HEK293 (cell line): ENCODE data around the gene SS18L1.

Experiments
- CTCF ChIA-PET: fragments of 350-600 bp; formaldehyde crosslinking; extraction: SDS; loops from one replicate; lab custom pipeline; 2021; ENCODE audit warnings: antibody characterized with exemption; lab: Yijun Ruan, JAX
- POLR2A ChIA-PET: fragments of 300-600 bp; formaldehyde crosslinking; extraction: SDS; loops from one replicate; lab custom pipeline; 2020; ENCODE audit warnings: antibody characterized with exemption, inconsistent platforms; lab: Yijun Ruan, JAX
- H3K27ac ChIP-seq: fragments of 200-500 bp; sonication (Bioruptor generic); 2 replicates; pipeline ENCODE4 v1.5.1; 2014; ENCODE audit warnings: low read depth, low read length, control low read depth, inconsistent platforms; ENCODE audit errors: extremely low read depth
- H3K36me3 ChIP-seq, 2 experiments: fragments of 200-500 bp in 1 of 2; sonication (Bioruptor generic) in 1 of 2; 1 replicate in 1 of 2; 2 replicates in 1 of 2; pipeline ENCODE4 v1.5.1; 2014 to 2017; ENCODE audit warnings: inconsistent platforms in 2 of 2, low read length in 2 of 2; ENCODE audit not compliant: control insufficient read depth in 2 of 2, insufficient read depth in 1 of 2
- H3K4me1 ChIP-seq: fragments of 200-500 bp; sonication (Bioruptor generic); 2 replicates; pipeline ENCODE4 v1.5.1; 2014; ENCODE audit warnings: mild to moderate bottlenecking, low read length, inconsistent platforms; ENCODE audit not compliant: control insufficient read depth, insufficient read depth
- H3K4me3 ChIP-seq: 2 replicates; pipeline ENCODE4 v1.5.1; 2011; ENCODE audit warnings: low read depth, mild to moderate bottlenecking, control low read depth, low read length, moderate library complexity
- H3K9me3 ChIP-seq: fragments of 200-500 bp; sonication (Bioruptor generic); 2 replicates; pipeline ENCODE4 v1.5.1; 2014; ENCODE audit warnings: low read depth, low read length, inconsistent platforms; ENCODE audit not compliant: control insufficient read depth, insufficient read depth
- BCL11B ChIP-seq: fragments of 450-650 bp; formaldehyde crosslinking; IDR thresholded peaks from 2 replicates; pipeline ENCODE4 v1.5.1; 2016; ENCODE audit warnings: low read depth, missing biosample characterization, missing genetic modification characterization
- HOXA7 ChIP-seq: sonication (generic); formaldehyde crosslinking; IDR thresholded peaks from 2 replicates; pipeline ENCODE4 v1.8.1; 2022; ENCODE audit warnings: missing genetic modification reagents, borderline replicate concordance
- IKZF3 ChIP-seq: fragments of 450-650 bp; IDR thresholded peaks from 2 replicates; pipeline ENCODE4 v1.5.0; 2018; ENCODE audit warnings: missing biosample characterization, mild to moderate bottlenecking, missing genetic modification characterization, moderate library complexity
- SCRT1 ChIP-seq: fragments of 450-650 bp; formaldehyde crosslinking; IDR thresholded peaks from 2 replicates; pipeline ENCODE4 v1.5.1; 2016; ENCODE audit warnings: missing biosample characterization, missing genetic modification characterization, borderline replicate concordance
- ZNF155 ChIP-seq: fragments of 450-650 bp; formaldehyde crosslinking; IDR thresholded peaks from 2 replicates; pipeline ENCODE4 v1.5.1; 2016; ENCODE audit warnings: missing biosample characterization, missing genetic modification characterization
- ZNF426 ChIP-seq: fragments of 450-650 bp; formaldehyde crosslinking; IDR thresholded peaks from 2 replicates; pipeline ENCODE4 v1.5.1; 2017; ENCODE audit warnings: missing biosample characterization, missing genetic modification characterization, mild to moderate bottlenecking, inconsistent platforms, moderate library complexity
- ZNF626 ChIP-seq: fragments of 450-650 bp; sonication (Bioruptor Pico); formaldehyde crosslinking; IDR thresholded peaks from 2 replicates; pipeline ENCODE4 v1.5.1; 2018; ENCODE audit warnings: missing biosample characterization, missing genetic modification characterization, inconsistent platforms
- TF ChIP-seq, protein P1 (sequence below): fragments of 450-650 bp; formaldehyde crosslinking; IDR thresholded peaks from 2 replicates; pipeline ENCODE4 v1.5.1; 2017; ENCODE audit warnings: missing biosample characterization, missing genetic modification characterization
- TF ChIP-seq, protein P2 (sequence below): fragments of 450-650 bp; formaldehyde crosslinking; conservative IDR thresholded peaks from 2 replicates; pipeline ENCODE4 v1.5.1; 2016; ENCODE audit warnings: low read depth, missing biosample characterization, missing genetic modification characterization
- TF ChIP-seq, protein P3 (sequence below): fragments of 450-650 bp; formaldehyde crosslinking; IDR thresholded peaks from 2 replicates; pipeline ENCODE4 v1.5.1; 2016; ENCODE audit warnings: missing biosample characterization, missing genetic modification characterization
- TF ChIP-seq, protein P4 (sequence below): fragments of 450-650 bp; formaldehyde crosslinking; IDR thresholded peaks from 2 replicates; pipeline ENCODE4 v1.5.1; 2016; ENCODE audit warnings: missing biosample characterization, missing genetic modification characterization

SS18L1 gene

DNA sequence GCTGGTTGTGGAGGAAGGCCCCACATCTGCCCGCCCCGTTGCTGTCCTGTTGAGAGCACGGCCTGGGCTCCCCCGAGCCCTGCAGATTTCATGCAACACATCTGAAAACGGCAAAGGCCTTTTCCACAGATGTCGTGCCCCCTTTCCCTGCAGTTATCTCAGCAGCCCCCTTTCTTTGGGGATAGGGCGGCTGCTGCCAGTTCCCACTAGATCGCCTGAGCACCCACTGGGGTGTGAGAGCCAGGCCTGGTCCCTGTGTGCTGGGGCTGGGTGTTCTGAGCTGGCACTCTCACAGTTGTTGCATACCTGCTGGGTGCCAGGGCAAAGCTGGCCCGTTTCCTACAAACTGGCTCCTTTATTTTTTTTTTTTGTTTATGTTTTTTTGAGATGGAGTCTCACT, 27.0 kb downstream of the SS18L1 start:
- no peaks in the 10 kb centered on the region for H3K4me1 ChIP-seq
- POLR2A ChIA-PET, result no interaction called here
- TF ChIP-seq, protein P1, sequence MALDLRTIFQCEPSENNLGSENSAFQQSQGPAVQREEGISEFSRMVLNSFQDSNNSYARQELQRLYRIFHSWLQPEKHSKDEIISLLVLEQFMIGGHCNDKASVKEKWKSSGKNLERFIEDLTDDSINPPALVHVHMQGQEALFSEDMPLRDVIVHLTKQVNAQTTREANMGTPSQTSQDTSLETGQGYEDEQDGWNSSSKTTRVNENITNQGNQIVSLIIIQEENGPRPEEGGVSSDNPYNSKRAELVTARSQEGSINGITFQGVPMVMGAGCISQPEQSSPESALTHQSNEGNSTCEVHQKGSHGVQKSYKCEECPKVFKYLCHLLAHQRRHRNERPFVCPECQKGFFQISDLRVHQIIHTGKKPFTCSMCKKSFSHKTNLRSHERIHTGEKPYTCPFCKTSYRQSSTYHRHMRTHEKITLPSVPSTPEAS (tag by site-specific recombination), result no peak
- TF ChIP-seq ZNF426 (tag by site-specific recombination), result no peak
- TF ChIP-seq, all 188 proteins: peak for 0
- Histone ChIP-seq H3K36me3 (peaks cover 0 to 46% of the 10 kb centered on the region in 2 experiments; a peak in 2 of 3 replicates), H3K4me3 (no peak overlapping the region), H3K9me3 (no peaks in the 10 kb centered on the region), H3K27ac (no peak overlapping the region)
- CTCF ChIA-PET, result interaction anchor here (2.2 kb wide), 1 partner anchor 14 kb away, joined by 8 read pairs; no protein-coding TSS in a partner anchor

DNA sequence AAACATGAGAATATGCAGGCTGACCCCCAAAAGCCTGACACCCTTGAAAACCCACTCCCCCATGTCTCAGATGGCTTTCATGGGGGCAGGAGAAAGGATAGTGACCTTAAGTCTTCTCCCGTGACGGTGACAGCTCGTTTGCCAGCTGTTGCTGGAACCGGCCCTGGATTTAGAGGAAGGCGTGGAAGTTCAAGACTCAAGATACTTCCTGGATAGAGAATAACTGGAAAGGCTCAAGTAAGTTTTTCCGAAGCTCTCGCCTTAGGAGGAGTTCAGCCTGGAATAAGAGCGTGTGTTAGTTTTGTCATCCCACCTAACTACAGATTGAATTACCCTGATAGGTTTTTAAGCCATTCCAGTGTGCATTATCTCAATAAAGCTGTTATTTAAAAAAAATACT, 27.7 kb downstream of the SS18L1 start:
- CTCF ChIA-PET, result interaction anchor here (0.6 to 2.2 kb wide), 3 partner anchors 15 to 133 kb away, joined by 3 to 8 read pairs (median 3); no protein-coding TSS in a partner anchor
- POLR2A ChIA-PET, result no interaction called here
- H3K36me3 ChIP-seq, result peaks cover 0 to 47% of the 10 kb centered on the region in 2 experiments; a peak in 2 of 3 replicates
- no peaks in the 10 kb centered on the region for H3K9me3 ChIP-seq
- TF ChIP-seq ZNF626 (no peak), SCRT1 (tag by site-specific recombination) (no peak), BCL11B (no peak)
- TF ChIP-seq, protein P2, sequence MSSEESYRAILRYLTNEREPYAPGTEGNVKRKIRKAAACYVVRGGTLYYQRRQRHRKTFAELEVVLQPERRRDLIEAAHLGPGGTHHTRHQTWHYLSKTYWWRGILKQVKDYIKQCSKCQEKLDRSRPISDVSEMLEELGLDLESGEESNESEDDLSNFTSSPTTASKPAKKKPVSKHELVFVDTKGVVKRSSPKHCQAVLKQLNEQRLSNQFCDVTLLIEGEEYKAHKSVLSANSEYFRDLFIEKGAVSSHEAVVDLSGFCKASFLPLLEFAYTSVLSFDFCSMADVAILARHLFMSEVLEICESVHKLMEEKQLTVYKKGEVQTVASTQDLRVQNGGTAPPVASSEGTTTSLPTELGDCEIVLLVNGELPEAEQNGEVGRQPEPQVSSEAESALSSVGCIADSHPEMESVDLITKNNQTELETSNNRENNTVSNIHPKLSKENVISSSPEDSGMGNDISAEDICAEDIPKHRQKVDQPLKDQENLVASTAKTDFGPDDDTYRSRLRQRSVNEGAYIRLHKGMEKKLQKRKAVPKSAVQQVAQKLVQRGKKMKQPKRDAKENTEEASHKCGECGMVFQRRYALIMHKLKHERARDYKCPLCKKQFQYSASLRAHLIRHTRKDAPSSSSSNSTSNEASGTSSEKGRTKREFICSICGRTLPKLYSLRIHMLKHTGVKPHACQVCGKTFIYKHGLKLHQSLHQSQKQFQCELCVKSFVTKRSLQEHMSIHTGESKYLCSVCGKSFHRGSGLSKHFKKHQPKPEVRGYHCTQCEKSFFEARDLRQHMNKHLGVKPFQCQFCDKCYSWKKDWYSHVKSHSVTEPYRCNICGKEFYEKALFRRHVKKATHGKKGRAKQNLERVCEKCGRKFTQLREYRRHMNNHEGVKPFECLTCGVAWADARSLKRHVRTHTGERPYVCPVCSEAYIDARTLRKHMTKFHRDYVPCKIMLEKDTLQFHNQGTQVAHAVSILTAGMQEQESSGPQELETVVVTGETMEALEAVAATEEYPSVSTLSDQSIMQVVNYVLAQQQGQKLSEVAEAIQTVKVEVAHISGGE, result no peak
- no peak overlapping the region for H3K4me3 ChIP-seq
- H3K4me1 ChIP-seq, result no peaks in the 10 kb centered on the region
- H3K27ac ChIP-seq, result no peak overlapping the region

DNA sequence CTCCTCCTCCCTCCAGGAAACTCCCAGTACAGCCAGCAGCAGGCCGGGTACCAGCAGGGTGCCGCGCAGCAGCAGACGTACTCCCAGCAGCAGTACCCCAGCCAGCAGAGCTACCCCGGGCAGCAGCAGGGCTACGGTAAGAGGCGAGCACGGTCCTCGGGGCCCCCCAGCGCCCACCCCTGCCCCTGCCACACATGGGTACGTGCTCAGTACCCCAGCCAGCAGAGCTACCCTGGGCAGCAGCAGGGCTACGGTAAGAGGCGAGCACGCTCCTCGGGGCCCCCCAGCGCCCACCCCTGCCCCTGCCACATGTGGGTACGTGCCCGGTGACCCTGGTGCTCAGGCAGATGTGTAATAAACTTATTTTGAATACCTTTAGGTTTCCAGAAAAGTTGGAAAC, 29.1 kb downstream of the SS18L1 start:
- H3K36me3 ChIP-seq, result peaks cover 0 to 43% of the 10 kb centered on the region in 2 experiments; a peak in 2 of 3 replicates
- TF ChIP-seq, protein P3, sequence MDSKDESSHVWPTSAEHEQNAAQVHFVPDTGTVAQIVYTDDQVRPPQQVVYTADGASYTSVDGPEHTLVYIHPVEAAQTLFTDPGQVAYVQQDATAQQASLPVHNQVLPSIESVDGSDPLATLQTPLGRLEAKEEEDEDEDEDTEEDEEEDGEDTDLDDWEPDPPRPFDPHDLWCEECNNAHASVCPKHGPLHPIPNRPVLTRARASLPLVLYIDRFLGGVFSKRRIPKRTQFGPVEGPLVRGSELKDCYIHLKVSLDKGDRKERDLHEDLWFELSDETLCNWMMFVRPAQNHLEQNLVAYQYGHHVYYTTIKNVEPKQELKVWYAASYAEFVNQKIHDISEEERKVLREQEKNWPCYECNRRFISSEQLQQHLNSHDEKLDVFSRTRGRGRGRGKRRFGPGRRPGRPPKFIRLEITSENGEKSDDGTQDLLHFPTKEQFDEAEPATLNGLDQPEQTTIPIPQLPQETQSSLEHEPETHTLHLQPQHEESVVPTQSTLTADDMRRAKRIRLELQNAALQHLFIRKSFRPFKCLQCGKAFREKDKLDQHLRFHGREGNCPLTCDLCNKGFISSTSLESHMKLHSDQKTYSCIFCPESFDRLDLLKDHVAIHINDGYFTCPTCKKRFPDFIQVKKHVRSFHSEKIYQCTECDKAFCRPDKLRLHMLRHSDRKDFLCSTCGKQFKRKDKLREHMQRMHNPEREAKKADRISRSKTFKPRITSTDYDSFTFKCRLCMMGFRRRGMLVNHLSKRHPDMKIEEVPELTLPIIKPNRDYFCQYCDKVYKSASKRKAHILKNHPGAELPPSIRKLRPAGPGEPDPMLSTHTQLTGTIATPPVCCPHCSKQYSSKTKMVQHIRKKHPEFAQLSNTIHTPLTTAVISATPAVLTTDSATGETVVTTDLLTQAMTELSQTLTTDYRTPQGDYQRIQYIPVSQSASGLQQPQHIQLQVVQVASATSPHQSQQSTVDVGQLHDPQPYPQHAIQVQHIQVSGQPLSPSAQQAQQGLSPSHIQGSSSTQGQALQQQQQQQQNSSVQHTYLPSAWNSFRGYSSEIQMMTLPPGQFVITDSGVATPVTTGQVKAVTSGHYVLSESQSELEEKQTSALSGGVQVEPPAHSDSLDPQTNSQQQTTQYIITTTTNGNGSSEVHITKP (tag by site-specific recombination), result no peak
- TF ChIP-seq BCL11B, result no peak
- no peak for TF ChIP-seq IKZF3 (tag by site-specific recombination)
- TF ChIP-seq, protein P4, sequence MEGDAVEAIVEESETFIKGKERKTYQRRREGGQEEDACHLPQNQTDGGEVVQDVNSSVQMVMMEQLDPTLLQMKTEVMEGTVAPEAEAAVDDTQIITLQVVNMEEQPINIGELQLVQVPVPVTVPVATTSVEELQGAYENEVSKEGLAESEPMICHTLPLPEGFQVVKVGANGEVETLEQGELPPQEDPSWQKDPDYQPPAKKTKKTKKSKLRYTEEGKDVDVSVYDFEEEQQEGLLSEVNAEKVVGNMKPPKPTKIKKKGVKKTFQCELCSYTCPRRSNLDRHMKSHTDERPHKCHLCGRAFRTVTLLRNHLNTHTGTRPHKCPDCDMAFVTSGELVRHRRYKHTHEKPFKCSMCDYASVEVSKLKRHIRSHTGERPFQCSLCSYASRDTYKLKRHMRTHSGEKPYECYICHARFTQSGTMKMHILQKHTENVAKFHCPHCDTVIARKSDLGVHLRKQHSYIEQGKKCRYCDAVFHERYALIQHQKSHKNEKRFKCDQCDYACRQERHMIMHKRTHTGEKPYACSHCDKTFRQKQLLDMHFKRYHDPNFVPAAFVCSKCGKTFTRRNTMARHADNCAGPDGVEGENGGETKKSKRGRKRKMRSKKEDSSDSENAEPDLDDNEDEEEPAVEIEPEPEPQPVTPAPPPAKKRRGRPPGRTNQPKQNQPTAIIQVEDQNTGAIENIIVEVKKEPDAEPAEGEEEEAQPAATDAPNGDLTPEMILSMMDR, result no peak
- no peak for TF ChIP-seq HOXA7 (CRISPR knock-in tag)
- TF ChIP-seq ZNF155 (tag by site-specific recombination), result no peak
- CTCF ChIA-PET, result interaction anchor here (0.7 kb wide), 1 partner anchor 232 kb away, joined by 3 read pairs; no protein-coding TSS in a partner anchor

More for the DNA sequence above, 29.1 kb downstream of the SS18L1 start:
- POLR2A ChIA-PET, result no interaction called here
- no peaks in the 10 kb centered on the region for H3K9me3 ChIP-seq
- H3K27ac ChIP-seq, result no peak overlapping the region
- H3K4me3 ChIP-seq, result no peak overlapping the region
- H3K4me1 ChIP-seq, result no peaks in the 10 kb centered on the region
